ENCODE measurements around the gene BRINP2.

The BRINP2 gene

GRCh38 chr1:177219554-177220458, 49.0 kb downstream of the BRINP2 start:
- H3K27me3 Mint-ChIP-seq, result no peaks in the 10 kb centered on the region
- no peak overlapping the region for H3K27ac Mint-ChIP-seq
- no peak overlapping the region for H3K4me3 Mint-ChIP-seq
- intact Hi-C loops (cut with micrococcal nuclease), result no loop called here
- peaks cover 36% of the 10 kb centered on the region for H3K9me3 Mint-ChIP-seq
- H3K4me1 Mint-ChIP-seq (ENCODE audit: low read depth), result no peaks in the 10 kb centered on the region
- H3K36me3 Mint-ChIP-seq (ENCODE audit: low read depth), result no peaks in the 10 kb centered on the region

GRCh38 chr1:177223359-177223758, 52.6 kb downstream of the BRINP2 start:
- Mint-ChIP-seq H3K4me1 (ENCODE audit: low read depth) (no peaks in the 10 kb centered on the region), H3K9me3 (peaks cover 11% of the 10 kb centered on the region), H3K27me3 (no peaks in the 10 kb centered on the region), H3K27ac (no peak overlapping the region), H3K36me3 (ENCODE audit: low read depth) (no peaks in the 10 kb centered on the region), H3K4me3 (no peak overlapping the region)
- intact Hi-C loops (cut with micrococcal nuclease), result no loop called here

- no peaks in the 10 kb centered on the region for H3K36me3 Mint-ChIP-seq (ENCODE audit: low read depth)
- H3K27ac Mint-ChIP-seq, result no peak overlapping the region
- H3K9me3 Mint-ChIP-seq, result no peaks in the 10 kb centered on the region
- no peak overlapping the region for H3K4me3 Mint-ChIP-seq
- intact Hi-C loops (cut with micrococcal nuclease), result no loop called here
- H3K4me1 Mint-ChIP-seq (ENCODE audit: low read depth), result no peaks in the 10 kb centered on the region
- no peaks in the 10 kb centered on the region for H3K27me3 Mint-ChIP-seq
These were observed 57.4 kb downstream of the BRINP2 start for GRCh38 chr1:177227978-177228692.

- Mint-ChIP-seq H3K4me1 (ENCODE audit: low read depth) (no peaks in the 10 kb centered on the region), H3K4me3 (no peak overlapping the region), H3K27ac (no peak overlapping the region), H3K9me3 (no peaks in the 10 kb centered on the region), H3K27me3 (no peaks in the 10 kb centered on the region), H3K36me3 (ENCODE audit: low read depth) (no peaks in the 10 kb centered on the region)
- intact Hi-C loops (cut with micrococcal nuclease), result no loop called here
These were observed 57.9 kb downstream of the BRINP2 start for GRCh38 chr1:177228693-177229065.

- intact Hi-C loops (cut with micrococcal nuclease), result no loop called here
- Mint-ChIP-seq H3K27ac (no peak overlapping the region), H3K9me3 (no peaks in the 10 kb centered on the region), H3K4me1 (ENCODE audit: low read depth) (no peaks in the 10 kb centered on the region), H3K27me3 (no peaks in the 10 kb centered on the region), H3K36me3 (ENCODE audit: low read depth) (no peaks in the 10 kb centered on the region), H3K4me3 (no peak overlapping the region)
These were observed 59.0 kb downstream of the BRINP2 start for GRCh38 chr1:177229781-177230180.

- no peaks in the 10 kb centered on the region for H3K27me3 Mint-ChIP-seq
- no peak overlapping the region for H3K4me3 Mint-ChIP-seq
- no peaks in the 10 kb centered on the region for H3K9me3 Mint-ChIP-seq
- no peaks in the 10 kb centered on the region for H3K36me3 Mint-ChIP-seq (ENCODE audit: low read depth)
- intact Hi-C loops (cut with micrococcal nuclease), result no loop called here
- H3K27ac Mint-ChIP-seq, result no peak overlapping the region
- H3K4me1 Mint-ChIP-seq (ENCODE audit: low read depth), result no peaks in the 10 kb centered on the region
These were observed 59.7 kb downstream of the BRINP2 start for GRCh38 chr1:177230228-177231016.

- no peak overlapping the region for H3K4me3 Mint-ChIP-seq
- H3K9me3 Mint-ChIP-seq, result no peaks in the 10 kb centered on the region
- no peaks in the 10 kb centered on the region for H3K36me3 Mint-ChIP-seq (ENCODE audit: low read depth)
- no peaks in the 10 kb centered on the region for H3K27me3 Mint-ChIP-seq
- H3K27ac Mint-ChIP-seq, result no peak overlapping the region
- no peaks in the 10 kb centered on the region for H3K4me1 Mint-ChIP-seq (ENCODE audit: low read depth)
- intact Hi-C loops (cut with micrococcal nuclease), result no loop called here
These were observed 64.6 kb downstream of the BRINP2 start for GRCh38 chr1:177235350-177235749.

GRCh38 chr1:177236962-177237361, 66.2 kb downstream of the BRINP2 start:
- no peaks in the 10 kb centered on the region for H3K9me3 Mint-ChIP-seq
- intact Hi-C loops (cut with micrococcal nuclease), result no loop called here
- H3K27me3 Mint-ChIP-seq, result no peaks in the 10 kb centered on the region
- H3K4me1 Mint-ChIP-seq (ENCODE audit: low read depth), result no peaks in the 10 kb centered on the region
- H3K4me3 Mint-ChIP-seq, result no peak overlapping the region
- H3K36me3 Mint-ChIP-seq (ENCODE audit: low read depth), result no peaks in the 10 kb centered on the region
- no peak overlapping the region for H3K27ac Mint-ChIP-seq

GRCh38 chr1:177238967-177239366, 68.2 kb downstream of the BRINP2 start:
- no peak overlapping the region for H3K4me3 Mint-ChIP-seq
- H3K9me3 Mint-ChIP-seq, result peaks cover 6% of the 10 kb centered on the region
- H3K27me3 Mint-ChIP-seq, result no peaks in the 10 kb centered on the region
- no peak overlapping the region for H3K27ac Mint-ChIP-seq
- no peaks in the 10 kb centered on the region for H3K36me3 Mint-ChIP-seq (ENCODE audit: low read depth)
- no peaks in the 10 kb centered on the region for H3K4me1 Mint-ChIP-seq (ENCODE audit: low read depth)
- intact Hi-C loops (cut with micrococcal nuclease), result no loop called here

- Mint-ChIP-seq H3K36me3 (ENCODE audit: low read depth) (no peaks in the 10 kb centered on the region), H3K4me3 (no peak overlapping the region), H3K27ac (no peak overlapping the region)
These were observed 69.0 kb downstream of the BRINP2 start for GRCh38 chr1:177239792-177240191.

GRCh38 chr1:177243773-177244172, 73.0 kb downstream of the BRINP2 start:
- no peak overlapping the region for H3K4me3 Mint-ChIP-seq
- H3K36me3 Mint-ChIP-seq (ENCODE audit: low read depth), result no peaks in the 10 kb centered on the region
- intact Hi-C loops (cut with micrococcal nuclease), result no loop called here
- peaks cover 6% of the 10 kb centered on the region for H3K9me3 Mint-ChIP-seq
- no peaks in the 10 kb centered on the region for H3K27me3 Mint-ChIP-seq
- no peaks in the 10 kb centered on the region for H3K4me1 Mint-ChIP-seq (ENCODE audit: low read depth)
- no peak overlapping the region for H3K27ac Mint-ChIP-seq

More at GRCh38 chr1:177239792-177240191, 69.0 kb downstream of the BRINP2 start:
- intact Hi-C loops (cut with micrococcal nuclease), result no loop called here
- H3K27me3 Mint-ChIP-seq, result no peaks in the 10 kb centered on the region
- peaks cover 6% of the 10 kb centered on the region for H3K9me3 Mint-ChIP-seq
- no peaks in the 10 kb centered on the region for H3K4me1 Mint-ChIP-seq (ENCODE audit: low read depth)

- no peak overlapping the region for H3K4me3 Mint-ChIP-seq
- no peak overlapping the region for H3K27ac Mint-ChIP-seq
- no peaks in the 10 kb centered on the region for H3K4me1 Mint-ChIP-seq (ENCODE audit: low read depth)
These were observed 76.2 kb downstream of the BRINP2 start for GRCh38 chr1:177246710-177247580.

GRCh38 chr1:177247623-177248176, 76.9 kb downstream of the BRINP2 start:
- Mint-ChIP-seq H3K4me3 (no peak overlapping the region), H3K27ac (no peak overlapping the region), H3K9me3 (peaks cover 2% of the 10 kb centered on the region), H3K36me3 (ENCODE audit: low read depth) (no peaks in the 10 kb centered on the region), H3K27me3 (no peaks in the 10 kb centered on the region), H3K4me1 (ENCODE audit: low read depth) (no peaks in the 10 kb centered on the region)
- intact Hi-C loops (cut with micrococcal nuclease), result no loop called here

More at GRCh38 chr1:177246710-177247580, 76.2 kb downstream of the BRINP2 start:
- Mint-ChIP-seq H3K36me3 (ENCODE audit: low read depth) (no peaks in the 10 kb centered on the region), H3K9me3 (peaks cover 6% of the 10 kb centered on the region), H3K27me3 (no peaks in the 10 kb centered on the region)
- intact Hi-C loops (cut with micrococcal nuclease), result no loop called here
